Retinal pigment epithelial cell (primary cell): Measurements from ENCODE around the gene PAFAH1B2.

Source experiments
- DNase-seq: peaks from one replicate; pipeline ENCODE4 v3.0.0-alpha.2; 2010; ENCODE audit warnings: low read depth
- H3K4me3 ChIP-seq: 2 replicates; pipeline ENCODE4 v1.5.1; 2011; ENCODE audit warnings: mild to moderate bottlenecking, low read length, control low read depth, moderate library complexity
- CTCF ChIP-seq: conservative IDR thresholded peaks from 2 replicates; pipeline ENCODE4 v1.5.1; 2011; ENCODE audit warnings: low read depth, low read length, control low read depth, inconsistent platforms

The PAFAH1B2 gene

GRCh38 chr11:117170210-117170609 lies 26.1 kb downstream of the PAFAH1B2 start:
- no peak overlapping the region for H3K4me3 ChIP-seq
- no peak for DNase-seq

GRCh38 chr11:117171007-117171403 lies 26.9 kb downstream of the PAFAH1B2 start:
- no peak overlapping the region for H3K4me3 ChIP-seq
- DNase-seq = no peak
- TF ChIP-seq CTCF = no peak

More at GRCh38 chr11:117170210-117170609, 26.1 kb downstream of the PAFAH1B2 start:
- TF ChIP-seq CTCF = no peak

- no peak overlapping the region for H3K4me3 ChIP-seq
- no peak for TF ChIP-seq CTCF
- DNase-seq = no peak
These were observed 27.4 kb downstream of the PAFAH1B2 start for GRCh38 chr11:117171404-117172061.

- no peak for DNase-seq
- no peak overlapping the region for H3K4me3 ChIP-seq
- TF ChIP-seq CTCF = no peak
These were observed 28.8 kb downstream of the PAFAH1B2 start for GRCh38 chr11:117172724-117173421.

GRCh38 chr11:117175104-117175503 lies 31.0 kb downstream of the PAFAH1B2 start:
- no peak for TF ChIP-seq CTCF
- H3K4me3 ChIP-seq = no peak overlapping the region
- no peak for DNase-seq

GRCh38 chr11:117175781-117176180 lies 31.7 kb downstream of the PAFAH1B2 start:
- no peak overlapping the region for H3K4me3 ChIP-seq
- TF ChIP-seq CTCF = no peak
- no peak for DNase-seq

- DNase-seq = no peak
- no peak for TF ChIP-seq CTCF
- H3K4me3 ChIP-seq = no peak overlapping the region
These were observed 32.1 kb downstream of the PAFAH1B2 start for GRCh38 chr11:117176186-117176585.
